WTC11 (cell line): ENCODE results near the gene PLXDC2. TPM values are rescaled to one million over a fixed set of nuclear protein-coding genes. Genes with fewer than 3 reads are reported as not detected.

Source experiments
- ATAC-seq: fragments of 200-7000 bp; cut with Tn5 transposase; 2 replicates; pipeline ENCODE4 v1.10.0; 2021; ENCODE audit warnings: mild to moderate bottlenecking, moderate library complexity
- CTCF ChIA-PET: fragments of 300-600 bp; sonication (Branson Sonifier 250); formaldehyde crosslinking; loops from one replicate; lab custom pipeline; 2021; ENCODE audit warnings: antibody characterized with exemption; lab: Charles Lee
- POLR2A ChIA-PET: fragments of 350-600 bp; sonication (Branson Sonifier 250); formaldehyde crosslinking; loops from one replicate; lab custom pipeline; 2021; ENCODE audit warnings: antibody characterized with exemption; lab: Charles Lee
- DNase-seq: peaks from one replicate; pipeline ENCODE4 v3.0.0; 2021; ENCODE audit warnings: low spot score
- H3K27ac Mint-ChIP-seq: 2 replicates; pipeline ENCODE4 v1.8.0; 2021; ENCODE audit warnings: mixed read lengths
- H3K27me3 Mint-ChIP-seq: 2 replicates; pipeline ENCODE4 v1.8.0; 2021; ENCODE audit warnings: low read depth, mild to moderate bottlenecking, moderate library complexity, mixed read lengths
- H3K36me3 Mint-ChIP-seq: 2 replicates; pipeline ENCODE4 v1.8.0; 2021; ENCODE audit warnings: mixed read lengths
- H3K4me1 Mint-ChIP-seq: 2 replicates; pipeline ENCODE4 v1.8.0; 2022; ENCODE audit warnings: mixed read lengths
- H3K4me3 Mint-ChIP-seq: 2 replicates; pipeline ENCODE4 v1.8.0; 2021; ENCODE audit warnings: mild to moderate bottlenecking, moderate library complexity, mixed read lengths
- H3K9me3 Mint-ChIP-seq: 2 replicates; pipeline ENCODE4 v1.8.0; 2021; ENCODE audit warnings: mixed read lengths
- ELF4 ChIP-seq: sonication (generic); formaldehyde crosslinking; IDR thresholded peaks from 2 replicates; pipeline ENCODE4 v1.8.1; 2022; ENCODE audit warnings: low read depth, mild to moderate bottlenecking, moderate library complexity, missing genetic modification reagents
- ESRRA ChIP-seq: sonication (generic); formaldehyde crosslinking; IDR thresholded peaks from 2 replicates; pipeline ENCODE4 v1.8.1; 2022; ENCODE audit warnings: mild to moderate bottlenecking, missing genetic modification reagents, borderline replicate concordance
- GRHL2 ChIP-seq: fragments of 250-450 bp; sonication (Bioruptor Pico); IDR thresholded peaks from 2 replicates; pipeline ENCODE4 v1.8.0; 2022; ENCODE audit warnings: mild to moderate bottlenecking, moderate library complexity; ENCODE audit not compliant: insufficient replicate concordance, severe bottlenecking
- HMGA2 ChIP-seq: fragments of 250-450 bp; sonication (Bioruptor Pico); IDR thresholded peaks from 2 replicates; pipeline ENCODE4 v1.4.0; 2021; ENCODE audit warnings: mild to moderate bottlenecking, moderate library complexity
- IRF2 ChIP-seq: sonication (generic); formaldehyde crosslinking; IDR thresholded peaks from 2 replicates; pipeline ENCODE4 v1.8.0; 2022; ENCODE audit warnings: low read depth, missing genetic modification reagents, borderline replicate concordance
- JUN ChIP-seq: sonication (generic); formaldehyde crosslinking; IDR thresholded peaks from 2 replicates; pipeline ENCODE4 v1.8.0; 2023; ENCODE audit warnings: mild to moderate bottlenecking, missing genetic modification reagents
- NFE2L1 ChIP-seq: sonication (generic); formaldehyde crosslinking; IDR thresholded peaks from 2 replicates; pipeline ENCODE4 v1.8.1; 2023; ENCODE audit warnings: missing genetic modification reagents
- PRRX2 ChIP-seq: fragments of 250-450 bp; sonication (Bioruptor Pico); IDR thresholded peaks from 2 replicates; pipeline ENCODE4 v1.8.0; 2021; ENCODE audit warnings: mild to moderate bottlenecking
- SMAD4 ChIP-seq: sonication (generic); formaldehyde crosslinking; IDR thresholded peaks from 2 replicates; pipeline ENCODE4 v1.8.0; 2022; ENCODE audit warnings: mild to moderate bottlenecking, missing genetic modification reagents
- TEAD4 ChIP-seq: sonication (generic); formaldehyde crosslinking; IDR thresholded peaks from 2 replicates; pipeline ENCODE4 v1.8.0; 2022; ENCODE audit warnings: mild to moderate bottlenecking, missing genetic modification reagents
- ZNF121 ChIP-seq: sonication (generic); formaldehyde crosslinking; IDR thresholded peaks from 2 replicates; pipeline ENCODE4 v1.8.0; 2023; ENCODE audit warnings: missing genetic modification reagents
- total RNA-seq: library from RNA; stranded (reverse); gene quantifications from 3 replicates; pipeline ENCODE4 v1.2.3, GENCODE V29; 2021
- TF ChIP-seq, protein P1 (sequence below): sonication (generic); formaldehyde crosslinking; IDR thresholded peaks from 2 replicates; pipeline ENCODE4 v1.8.1; 2023; ENCODE audit warnings: mild to moderate bottlenecking, missing genetic modification reagents, moderate library complexity
- TF ChIP-seq, protein P2 (sequence below): fragments of 250-450 bp; sonication (Bioruptor Pico); conservative IDR thresholded peaks from 2 replicates; pipeline ENCODE4 v1.9.0; 2021; ENCODE audit warnings: mild to moderate bottlenecking
- TF ChIP-seq, protein P3 (sequence below): fragments of 250-450 bp; sonication (Bioruptor Pico); IDR thresholded peaks from 2 replicates; pipeline ENCODE4 v1.8.0; 2021; ENCODE audit warnings: mild to moderate bottlenecking
- TF ChIP-seq, protein P4 (sequence below): sonication (generic); formaldehyde crosslinking; conservative IDR thresholded peaks from 2 replicates; pipeline ENCODE4 v1.8.1; 2022; ENCODE audit warnings: mild to moderate bottlenecking, missing genetic modification reagents
- TF ChIP-seq, protein P5 (sequence below): sonication (generic); formaldehyde crosslinking; conservative IDR thresholded peaks from 2 replicates; pipeline ENCODE4 v1.8.1; 2023; ENCODE audit warnings: mild to moderate bottlenecking, low read depth, missing genetic modification reagents, moderate library complexity
- TF ChIP-seq, protein P6 (sequence below): sonication (generic); formaldehyde crosslinking; IDR thresholded peaks from 2 replicates; pipeline ENCODE4 v1.8.0; 2022; ENCODE audit warnings: mild to moderate bottlenecking, missing genetic modification reagents
- TF ChIP-seq, protein P7 (sequence below): sonication (generic); formaldehyde crosslinking; IDR thresholded peaks from 2 replicates; pipeline ENCODE4 v1.8.0; 2022; ENCODE audit warnings: mild to moderate bottlenecking, missing genetic modification reagents
- TF ChIP-seq, protein P8 (sequence below): fragments of 250-450 bp; sonication (Bioruptor Pico); IDR thresholded peaks from 2 replicates; pipeline ENCODE4 v2.1.2; 2022; ENCODE audit warnings: mild to moderate bottlenecking, moderate library complexity
- TF ChIP-seq, protein P9 (sequence below): sonication (generic); formaldehyde crosslinking; IDR thresholded peaks from 2 replicates; pipeline ENCODE4 v1.8.1; 2023; ENCODE audit warnings: mild to moderate bottlenecking, moderate library complexity, missing genetic modification reagents
- TF ChIP-seq, protein P10 (sequence below): sonication (generic); formaldehyde crosslinking; IDR thresholded peaks from 2 replicates; pipeline ENCODE4 v1.8.1; 2023; ENCODE audit warnings: mild to moderate bottlenecking, missing genetic modification reagents, moderate library complexity

Gene PLXDC2
- total RNA-seq, 1 experiment from 2014 or later: 31.7 TPM

DNA sequence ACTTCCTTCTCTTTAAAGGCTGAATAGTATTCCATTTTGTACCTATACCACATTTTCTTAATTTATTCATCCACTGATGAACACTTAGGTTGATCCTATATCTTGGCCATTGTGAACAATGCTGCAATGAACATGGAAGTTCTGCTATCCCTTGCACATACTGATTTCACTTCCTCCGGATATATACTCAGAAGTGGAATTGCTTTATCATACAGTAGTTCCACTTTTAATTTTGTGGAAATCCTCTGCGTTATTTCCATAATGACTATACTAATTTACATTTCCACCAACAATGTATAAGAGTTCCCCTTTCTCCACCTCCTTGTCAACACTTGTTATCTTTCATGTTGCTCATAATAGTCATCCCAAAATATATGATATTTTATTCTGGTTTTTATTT lies 312.6 kb downstream of the PLXDC2 start (continued):
- no peak for TF ChIP-seq GRHL2 (CRISPR knock-in tag)

DNA sequence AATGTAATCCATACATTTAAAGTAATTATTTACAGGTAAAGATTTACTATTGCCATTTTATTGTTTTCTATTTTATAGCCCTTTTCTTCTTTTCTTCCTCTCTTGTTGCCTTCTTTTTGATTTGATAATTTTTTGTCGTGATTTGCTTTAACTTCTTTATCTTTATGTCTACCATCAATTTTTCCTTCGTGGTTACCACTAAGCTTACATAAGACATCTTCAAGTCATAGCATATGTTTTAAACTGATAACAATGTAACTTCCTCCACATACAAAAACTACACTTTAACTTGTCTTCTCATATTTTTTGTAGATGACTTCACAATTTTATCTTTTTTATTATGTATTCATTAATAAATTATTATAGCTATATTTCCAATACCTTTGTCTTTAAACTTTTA lies 316.6 kb downstream of the PLXDC2 start:
- H3K27me3 Mint-ChIP-seq: no peaks in the 10 kb centered on the region; the same call in 1 of the 2 replicates
- POLR2A ChIA-PET: no interaction called here

More for the DNA sequence above, 316.6 kb downstream of the PLXDC2 start:
- no peak overlapping the region for H3K27ac Mint-ChIP-seq
- H3K9me3 Mint-ChIP-seq: peaks cover 26% of the 10 kb centered on the region
- peaks cover 23% of the 10 kb centered on the region for H3K36me3 Mint-ChIP-seq
- CTCF ChIA-PET: no interaction called here
- peaks cover 4% of the 10 kb centered on the region for H3K4me1 Mint-ChIP-seq
- no peak for ATAC-seq
- TF ChIP-seq ELF4 (CRISPR knock-in tag) (no peak), ESRRA (CRISPR knock-in tag) (no peak), SMAD4 (CRISPR knock-in tag) (no peak), JUN (no peak), NFE2L1 (CRISPR knock-in tag) (no peak), HMGA2 (CRISPR knock-in tag) (no peak), IRF2 (CRISPR knock-in tag) (no peak), TEAD4 (no peak), ZNF121 (CRISPR knock-in tag) (no peak), PRRX2 (no peak)
- TF ChIP-seq, protein P1, sequence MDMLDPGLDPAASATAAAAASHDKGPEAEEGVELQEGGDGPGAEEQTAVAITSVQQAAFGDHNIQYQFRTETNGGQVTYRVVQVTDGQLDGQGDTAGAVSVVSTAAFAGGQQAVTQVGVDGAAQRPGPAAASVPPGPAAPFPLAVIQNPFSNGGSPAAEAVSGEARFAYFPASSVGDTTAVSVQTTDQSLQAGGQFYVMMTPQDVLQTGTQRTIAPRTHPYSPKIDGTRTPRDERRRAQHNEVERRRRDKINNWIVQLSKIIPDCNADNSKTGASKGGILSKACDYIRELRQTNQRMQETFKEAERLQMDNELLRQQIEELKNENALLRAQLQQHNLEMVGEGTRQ (CRISPR knock-in tag): no peak
- TF ChIP-seq, protein P2, sequence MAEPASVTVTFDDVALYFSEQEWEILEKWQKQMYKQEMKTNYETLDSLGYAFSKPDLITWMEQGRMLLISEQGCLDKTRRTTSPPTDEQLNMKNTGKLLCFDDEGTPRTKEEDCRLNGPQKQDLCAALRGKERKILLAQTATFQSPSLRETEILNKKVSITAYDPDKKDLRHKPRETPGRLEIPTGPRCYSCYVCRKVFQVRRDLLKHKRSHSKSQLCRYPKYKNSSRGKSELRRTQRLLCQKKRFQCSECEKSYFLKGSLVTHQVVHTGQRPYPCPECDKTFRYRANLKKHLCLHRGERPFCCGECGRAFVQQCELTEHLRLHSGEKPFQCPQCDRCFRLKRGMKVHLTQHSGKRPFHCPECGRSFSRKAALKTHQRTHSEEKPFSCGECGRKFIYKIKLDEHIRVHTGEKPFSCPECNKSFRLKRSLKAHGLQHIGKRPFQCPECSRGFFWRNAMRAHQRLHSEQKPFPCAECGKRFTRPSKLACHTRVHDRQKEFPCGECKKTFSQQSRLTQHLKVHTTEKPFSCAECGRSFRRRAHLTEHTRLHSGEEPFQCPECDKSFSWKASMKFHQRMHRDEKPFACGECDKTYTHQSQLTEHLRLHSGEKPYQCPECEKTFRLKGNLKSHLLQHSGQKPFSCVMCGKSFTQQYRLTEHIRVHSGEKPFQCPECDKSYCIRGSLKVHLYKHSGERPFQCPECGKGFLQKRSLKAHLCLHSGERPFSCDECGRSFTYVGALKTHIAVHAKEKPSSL (CRISPR knock-in tag): no peak
- TF ChIP-seq, protein P3, sequence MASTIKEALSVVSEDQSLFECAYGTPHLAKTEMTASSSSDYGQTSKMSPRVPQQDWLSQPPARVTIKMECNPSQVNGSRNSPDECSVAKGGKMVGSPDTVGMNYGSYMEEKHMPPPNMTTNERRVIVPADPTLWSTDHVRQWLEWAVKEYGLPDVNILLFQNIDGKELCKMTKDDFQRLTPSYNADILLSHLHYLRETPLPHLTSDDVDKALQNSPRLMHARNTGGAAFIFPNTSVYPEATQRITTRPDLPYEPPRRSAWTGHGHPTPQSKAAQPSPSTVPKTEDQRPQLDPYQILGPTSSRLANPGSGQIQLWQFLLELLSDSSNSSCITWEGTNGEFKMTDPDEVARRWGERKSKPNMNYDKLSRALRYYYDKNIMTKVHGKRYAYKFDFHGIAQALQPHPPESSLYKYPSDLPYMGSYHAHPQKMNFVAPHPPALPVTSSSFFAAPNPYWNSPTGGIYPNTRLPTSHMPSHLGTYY: no peak
- TF ChIP-seq, protein P4, sequence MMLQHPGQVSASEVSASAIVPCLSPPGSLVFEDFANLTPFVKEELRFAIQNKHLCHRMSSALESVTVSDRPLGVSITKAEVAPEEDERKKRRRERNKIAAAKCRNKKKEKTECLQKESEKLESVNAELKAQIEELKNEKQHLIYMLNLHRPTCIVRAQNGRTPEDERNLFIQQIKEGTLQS: no peak
- TF ChIP-seq, protein P5, sequence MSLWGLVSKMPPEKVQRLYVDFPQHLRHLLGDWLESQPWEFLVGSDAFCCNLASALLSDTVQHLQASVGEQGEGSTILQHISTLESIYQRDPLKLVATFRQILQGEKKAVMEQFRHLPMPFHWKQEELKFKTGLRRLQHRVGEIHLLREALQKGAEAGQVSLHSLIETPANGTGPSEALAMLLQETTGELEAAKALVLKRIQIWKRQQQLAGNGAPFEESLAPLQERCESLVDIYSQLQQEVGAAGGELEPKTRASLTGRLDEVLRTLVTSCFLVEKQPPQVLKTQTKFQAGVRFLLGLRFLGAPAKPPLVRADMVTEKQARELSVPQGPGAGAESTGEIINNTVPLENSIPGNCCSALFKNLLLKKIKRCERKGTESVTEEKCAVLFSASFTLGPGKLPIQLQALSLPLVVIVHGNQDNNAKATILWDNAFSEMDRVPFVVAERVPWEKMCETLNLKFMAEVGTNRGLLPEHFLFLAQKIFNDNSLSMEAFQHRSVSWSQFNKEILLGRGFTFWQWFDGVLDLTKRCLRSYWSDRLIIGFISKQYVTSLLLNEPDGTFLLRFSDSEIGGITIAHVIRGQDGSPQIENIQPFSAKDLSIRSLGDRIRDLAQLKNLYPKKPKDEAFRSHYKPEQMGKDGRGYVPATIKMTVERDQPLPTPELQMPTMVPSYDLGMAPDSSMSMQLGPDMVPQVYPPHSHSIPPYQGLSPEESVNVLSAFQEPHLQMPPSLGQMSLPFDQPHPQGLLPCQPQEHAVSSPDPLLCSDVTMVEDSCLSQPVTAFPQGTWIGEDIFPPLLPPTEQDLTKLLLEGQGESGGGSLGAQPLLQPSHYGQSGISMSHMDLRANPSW (CRISPR knock-in tag): no peak
- TF ChIP-seq, protein P6, sequence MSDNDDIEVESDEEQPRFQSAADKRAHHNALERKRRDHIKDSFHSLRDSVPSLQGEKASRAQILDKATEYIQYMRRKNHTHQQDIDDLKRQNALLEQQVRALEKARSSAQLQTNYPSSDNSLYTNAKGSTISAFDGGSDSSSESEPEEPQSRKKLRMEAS (CRISPR knock-in tag): no peak
- TF ChIP-seq, protein P7, sequence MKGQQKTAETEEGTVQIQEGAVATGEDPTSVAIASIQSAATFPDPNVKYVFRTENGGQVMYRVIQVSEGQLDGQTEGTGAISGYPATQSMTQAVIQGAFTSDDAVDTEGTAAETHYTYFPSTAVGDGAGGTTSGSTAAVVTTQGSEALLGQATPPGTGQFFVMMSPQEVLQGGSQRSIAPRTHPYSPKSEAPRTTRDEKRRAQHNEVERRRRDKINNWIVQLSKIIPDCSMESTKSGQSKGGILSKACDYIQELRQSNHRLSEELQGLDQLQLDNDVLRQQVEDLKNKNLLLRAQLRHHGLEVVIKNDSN: no peak
- TF ChIP-seq, protein P8, sequence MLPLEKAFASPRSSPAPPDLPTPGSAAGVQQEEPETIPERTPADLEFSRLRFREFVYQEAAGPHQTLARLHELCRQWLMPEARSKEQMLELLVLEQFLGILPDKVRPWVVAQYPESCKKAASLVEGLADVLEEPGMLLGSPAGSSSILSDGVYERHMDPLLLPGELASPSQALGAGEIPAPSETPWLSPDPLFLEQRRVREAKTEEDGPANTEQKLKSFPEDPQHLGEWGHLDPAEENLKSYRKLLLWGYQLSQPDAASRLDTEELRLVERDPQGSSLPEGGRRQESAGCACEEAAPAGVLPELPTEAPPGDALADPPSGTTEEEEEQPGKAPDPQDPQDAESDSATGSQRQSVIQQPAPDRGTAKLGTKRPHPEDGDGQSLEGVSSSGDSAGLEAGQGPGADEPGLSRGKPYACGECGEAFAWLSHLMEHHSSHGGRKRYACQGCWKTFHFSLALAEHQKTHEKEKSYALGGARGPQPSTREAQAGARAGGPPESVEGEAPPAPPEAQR (CRISPR knock-in tag): no peak
- TF ChIP-seq, protein P9, sequence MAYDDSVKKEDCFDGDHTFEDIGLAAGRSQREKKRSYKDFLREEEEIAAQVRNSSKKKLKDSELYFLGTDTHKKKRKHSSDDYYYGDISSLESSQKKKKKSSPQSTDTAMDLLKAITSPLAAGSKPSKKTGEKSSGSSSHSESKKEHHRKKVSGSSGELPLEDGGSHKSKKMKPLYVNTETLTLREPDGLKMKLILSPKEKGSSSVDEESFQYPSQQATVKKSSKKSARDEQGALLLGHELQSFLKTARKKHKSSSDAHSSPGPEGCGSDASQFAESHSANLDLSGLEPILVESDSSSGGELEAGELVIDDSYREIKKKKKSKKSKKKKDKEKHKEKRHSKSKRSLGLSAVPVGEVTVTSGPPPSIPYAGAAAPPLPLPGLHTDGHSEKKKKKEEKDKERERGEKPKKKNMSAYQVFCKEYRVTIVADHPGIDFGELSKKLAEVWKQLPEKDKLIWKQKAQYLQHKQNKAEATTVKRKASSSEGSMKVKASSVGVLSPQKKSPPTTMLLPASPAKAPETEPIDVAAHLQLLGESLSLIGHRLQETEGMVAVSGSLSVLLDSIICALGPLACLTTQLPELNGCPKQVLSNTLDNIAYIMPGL (CRISPR knock-in tag): no peak
- TF ChIP-seq, protein P10, sequence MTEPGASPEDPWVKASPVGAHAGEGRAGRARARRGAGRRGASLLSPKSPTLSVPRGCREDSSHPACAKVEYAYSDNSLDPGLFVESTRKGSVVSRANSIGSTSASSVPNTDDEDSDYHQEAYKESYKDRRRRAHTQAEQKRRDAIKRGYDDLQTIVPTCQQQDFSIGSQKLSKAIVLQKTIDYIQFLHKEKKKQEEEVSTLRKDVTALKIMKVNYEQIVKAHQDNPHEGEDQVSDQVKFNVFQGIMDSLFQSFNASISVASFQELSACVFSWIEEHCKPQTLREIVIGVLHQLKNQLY: no peak
- no peak for DNase-seq
- no peak overlapping the region for H3K4me3 Mint-ChIP-seq
